ENCODE results near the gene MAPK4.

MAPK4 gene

GRCh38 chr18:50663626-50664441 is 103.9 kb downstream of the MAPK4 start:
- H3K27ac ChIP-seq, result no peak overlapping the region
- TF ChIP-seq ZFX (IDR thresholded peaks at IDR 0.05) (no peak), CTCF (conservative IDR thresholded peaks at IDR 0.05) (no peak)

GRCh38 chr18:50665015-50665414 is 105.1 kb downstream of the MAPK4 start:
- no peak for TF ChIP-seq CTCF (conservative IDR thresholded peaks at IDR 0.05)
- TF ChIP-seq ZFX (IDR thresholded peaks at IDR 0.05), result no peak
- no peak overlapping the region for H3K27ac ChIP-seq

- TF ChIP-seq ZFX (IDR thresholded peaks at IDR 0.05), result no peak
- no peak overlapping the region for H3K27ac ChIP-seq
Measured at GRCh38 chr18:50665519-50665918, 105.6 kb downstream of the MAPK4 start.

GRCh38 chr18:50666536-50666935 is 106.6 kb downstream of the MAPK4 start:
- no peak overlapping the region for H3K27ac ChIP-seq
- TF ChIP-seq CTCF (conservative IDR thresholded peaks at IDR 0.05) (no peak), ZFX (IDR thresholded peaks at IDR 0.05) (no peak)

- TF ChIP-seq CTCF (conservative IDR thresholded peaks at IDR 0.05) (no peak), ZFX (IDR thresholded peaks at IDR 0.05) (no peak)
Measured at GRCh38 chr18:50671376-50671775, 111.5 kb downstream of the MAPK4 start.

GRCh38 chr18:50674307-50674980 is 114.6 kb downstream of the MAPK4 start:
- TF ChIP-seq CTCF (conservative IDR thresholded peaks at IDR 0.05), result no peak
- TF ChIP-seq ZFX (IDR thresholded peaks at IDR 0.05), result no peak
- H3K27ac ChIP-seq, result no peak overlapping the region

More at GRCh38 chr18:50671376-50671775, 111.5 kb downstream of the MAPK4 start:
- H3K27ac ChIP-seq, result no peak overlapping the region

GRCh38 chr18:50675043-50675442 is 115.2 kb downstream of the MAPK4 start:
- H3K27ac ChIP-seq, result no peak overlapping the region
- TF ChIP-seq CTCF (conservative IDR thresholded peaks at IDR 0.05) (no peak), ZFX (IDR thresholded peaks at IDR 0.05) (no peak)

All from C4-2B (cell line).